ENCODE measurements around the gene ZC2HC1B. TPM values are rescaled to one million over a fixed set of nuclear protein-coding genes. Genes with fewer than 3 reads are reported as not detected.

ZC2HC1B gene
- polyA plus RNA-seq, 1 of the 3 experiments (the other 2 are of a cell fraction): not detected

GRCh38 chr6:143928853-143929252 lies 64.6 kb downstream of the ZC2HC1B start:
- H3K9me3 ChIP-seq: no peaks in the 10 kb centered on the region

GRCh38 chr6:143929975-143930374 lies 65.7 kb downstream of the ZC2HC1B start:
- Histone ChIP-seq H3K9me3 (no peaks in the 10 kb centered on the region), H3K4me2 (no peak overlapping the region), H3K27me3 (ENCODE audit: insufficient read depth) (no peaks in the 10 kb centered on the region), H3K9me2 (no peaks in the 10 kb centered on the region), H3K4me3 (ENCODE audit: low read depth in 2 of 2, low read length in 1 of 2) (no peak overlapping the region), H3K79me2 (ENCODE audit: insufficient read depth) (no peaks in the 10 kb centered on the region), H2AFZ (ENCODE audit: low read depth) (no peak overlapping the region), H3K27ac (ENCODE audit: low read depth in 2 of 2, low read length in 1 of 2) (no peak overlapping the region), H3F3A (replicated peaks; ENCODE audit: insufficient read depth) (no peaks in the 10 kb centered on the region), H3K4me1 (ENCODE audit: control insufficient read depth in 1 of 2, insufficient read depth in 2 of 2, low read depth in 1 of 2, low read length in 1 of 2) (no peaks in the 10 kb centered on the region), H3K9ac (no peak overlapping the region), H3K36me3 (replicated peaks in 1 of 2; ENCODE audit: control insufficient read depth in 1 of 2, insufficient read depth in 2 of 2, low read length in 1 of 2) (no peaks in the 10 kb centered on the region), H4K20me1 (ENCODE audit: insufficient read depth) (no peaks in the 10 kb centered on the region)
- no peak for TF ChIP-seq USF1 (IDR thresholded peaks at IDR 0.05; ENCODE audit: borderline replicate concordance, low read depth)
- DNase-seq: no peak
- POLR2A ChIA-PET: no interaction called here
- CTCF ChIA-PET: no interaction called here

More at GRCh38 chr6:143928853-143929252, 64.6 kb downstream of the ZC2HC1B start:
- H3K9ac ChIP-seq: no peak overlapping the region
- H3K4me1 ChIP-seq (ENCODE audit: control insufficient read depth in 1 of 2, insufficient read depth in 2 of 2, low read depth in 1 of 2, low read length in 1 of 2): no peaks in the 10 kb centered on the region
- H3K27ac ChIP-seq (ENCODE audit: low read depth in 2 of 2, low read length in 1 of 2): no peak overlapping the region
- no peaks in the 10 kb centered on the region for H4K20me1 ChIP-seq (ENCODE audit: insufficient read depth)
- H3K4me2 ChIP-seq: no peak overlapping the region
- no peaks in the 10 kb centered on the region for H3K36me3 ChIP-seq (replicated peaks in 1 of 2; ENCODE audit: control insufficient read depth in 1 of 2, insufficient read depth in 2 of 2, low read length in 1 of 2)
- no peaks in the 10 kb centered on the region for H3K79me2 ChIP-seq (ENCODE audit: insufficient read depth)
- no peaks in the 10 kb centered on the region for H3K9me2 ChIP-seq
- no peak overlapping the region for H3K4me3 ChIP-seq (ENCODE audit: low read depth in 2 of 2, low read length in 1 of 2)
- TF ChIP-seq ELF1 (IDR thresholded peaks at IDR 0.05) (no peak), USF2 (IDR thresholded peaks at IDR 0.05; ENCODE audit: borderline replicate concordance, low read depth, low read length) (no peak), FOXM1 (IDR thresholded peaks at IDR 0.05; ENCODE audit: low read depth) (no peak), NFIC (IDR thresholded peaks at IDR 0.05; ENCODE audit: borderline replicate concordance) (no peak), NRF1 (IDR thresholded peaks at IDR 0.05; ENCODE audit: low read depth, low read length) (no peak)
- ChIA-PET CTCF (no interaction called here), POLR2A (no interaction called here)
- H3F3A ChIP-seq (replicated peaks; ENCODE audit: insufficient read depth): no peaks in the 10 kb centered on the region
- no peaks in the 10 kb centered on the region for H3K27me3 ChIP-seq (ENCODE audit: insufficient read depth)
- WGBS (ENCODE audit: low lambda C conversion rate): 3% methylated on average over 1 of the region's 1 CpG
- no peak overlapping the region for H2AFZ ChIP-seq (ENCODE audit: low read depth)
- DNase-seq: no peak

- Histone ChIP-seq H3K9me3 (no peaks in the 10 kb centered on the region), H3K36me3 (replicated peaks in 1 of 2; ENCODE audit: control insufficient read depth in 1 of 2, insufficient read depth in 2 of 2, low read length in 1 of 2) (no peaks in the 10 kb centered on the region), H3K9ac (no peak overlapping the region), H3K4me2 (no peak overlapping the region), H3K27ac (ENCODE audit: low read depth in 2 of 2, low read length in 1 of 2) (no peak overlapping the region), H3K79me2 (ENCODE audit: insufficient read depth) (no peaks in the 10 kb centered on the region), H3K4me3 (ENCODE audit: low read depth in 2 of 2, low read length in 1 of 2) (no peak overlapping the region), H3K27me3 (ENCODE audit: insufficient read depth) (no peaks in the 10 kb centered on the region), H3F3A (replicated peaks; ENCODE audit: insufficient read depth) (no peaks in the 10 kb centered on the region), H2AFZ (ENCODE audit: low read depth) (no peak overlapping the region), H3K9me2 (no peaks in the 10 kb centered on the region), H4K20me1 (ENCODE audit: insufficient read depth) (no peaks in the 10 kb centered on the region), H3K4me1 (ENCODE audit: control insufficient read depth in 1 of 2, insufficient read depth in 2 of 2, low read depth in 1 of 2, low read length in 1 of 2) (no peaks in the 10 kb centered on the region)
- no peak for DNase-seq
- CTCF ChIA-PET: interaction anchor here (0.6 to 1.6 kb wide), 3 partner anchors 8 to 118 kb away, joined by 3 to 5 read pairs (median 3); no protein-coding TSS in a partner anchor
- POLR2A ChIA-PET: no interaction called here
- 6% methylated on average over 1 of the region's 1 CpG for WGBS (ENCODE audit: low lambda C conversion rate)
- TF ChIP-seq YY1 (IDR thresholded peaks at IDR 0.05; ENCODE audit: low read depth) (no peak), ZBTB33 (IDR thresholded peaks at IDR 0.05; ENCODE audit: borderline replicate concordance, low read depth) (no peak), SMC3 (IDR thresholded peaks at IDR 0.05; ENCODE audit: low read depth, low read length) (no peak), RAD21 (IDR thresholded peaks at IDR 0.05; ENCODE audit: low read length) (no peak), MEF2A (IDR thresholded peaks at IDR 0.05; ENCODE audit: borderline replicate concordance, low read depth) (no peak), RXRA (IDR thresholded peaks at IDR 0.05; ENCODE audit: borderline replicate concordance, low read depth) (no peak), TAF1 (IDR thresholded peaks at IDR 0.05; ENCODE audit: borderline replicate concordance, low read depth, low read length) (no peak), GATA2 (CRISPR knock-in tag; IDR thresholded peaks at IDR 0.05) (no peak), NRF1 (IDR thresholded peaks at IDR 0.05; ENCODE audit: low read depth, low read length) (no peak), USF1 (IDR thresholded peaks at IDR 0.05; ENCODE audit: borderline replicate concordance, low read depth) (no peak), MAX (IDR thresholded peaks at IDR 0.05; ENCODE audit: low read depth) (no peak), MXI1 (IDR thresholded peaks at IDR 0.05; ENCODE audit: low read depth, low read length) (no peak), EP300 (IDR thresholded peaks at IDR 0.05; ENCODE audit: borderline replicate concordance in 1 of 2, low read depth in 1 of 2, low read length in 1 of 2) (no peak)
These were observed 70.1 kb downstream of the ZC2HC1B start for GRCh38 chr6:143934331-143934730.
